AG08396 (cell line): ENCODE measurements around the gene EPHB2.

Source experiments
- DNase-seq: peaks from one replicate; pipeline ENCODE4 v3.0.0; 2012; ENCODE audit warnings: low spot score, mixed read lengths

Gene EPHB2

DNA sequence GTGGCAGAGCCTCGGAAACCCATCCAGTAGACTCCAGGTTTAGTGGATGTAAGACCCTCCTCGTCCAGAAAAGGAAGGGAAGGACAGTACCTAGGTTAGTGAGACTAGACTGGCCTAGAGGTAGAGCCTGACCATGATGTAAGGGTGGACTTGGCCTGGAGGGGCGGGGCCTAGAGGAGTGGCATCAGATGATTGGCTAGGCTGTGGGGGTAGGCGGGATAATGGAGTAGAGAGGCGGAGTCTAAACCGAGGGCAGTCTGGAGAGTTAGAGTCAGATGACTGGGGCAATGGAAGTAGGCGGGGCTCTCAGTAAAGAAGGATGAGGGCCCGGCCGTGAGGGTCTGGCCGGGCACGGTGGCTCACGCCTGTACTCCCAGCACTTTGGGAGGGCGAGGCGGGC is 70.1 kb downstream of the EPHB2 start:
- peak; percentile 69 for DNase-seq

- no peak for DNase-seq
Measured at GRCh38 chr1:22781483-22781882, 70.8 kb downstream of the EPHB2 start.

- DNase-seq, result no peak
Measured at GRCh38 chr1:22782406-22782805, 71.8 kb downstream of the EPHB2 start.

GRCh38 chr1:22784317-22784716 is 73.7 kb downstream of the EPHB2 start:
- no peak for DNase-seq

GRCh38 chr1:22784737-22785136 is 74.1 kb downstream of the EPHB2 start:
- no peak for DNase-seq

- no peak for DNase-seq
Measured at GRCh38 chr1:22786101-22786500, 75.5 kb downstream of the EPHB2 start.

DNA sequence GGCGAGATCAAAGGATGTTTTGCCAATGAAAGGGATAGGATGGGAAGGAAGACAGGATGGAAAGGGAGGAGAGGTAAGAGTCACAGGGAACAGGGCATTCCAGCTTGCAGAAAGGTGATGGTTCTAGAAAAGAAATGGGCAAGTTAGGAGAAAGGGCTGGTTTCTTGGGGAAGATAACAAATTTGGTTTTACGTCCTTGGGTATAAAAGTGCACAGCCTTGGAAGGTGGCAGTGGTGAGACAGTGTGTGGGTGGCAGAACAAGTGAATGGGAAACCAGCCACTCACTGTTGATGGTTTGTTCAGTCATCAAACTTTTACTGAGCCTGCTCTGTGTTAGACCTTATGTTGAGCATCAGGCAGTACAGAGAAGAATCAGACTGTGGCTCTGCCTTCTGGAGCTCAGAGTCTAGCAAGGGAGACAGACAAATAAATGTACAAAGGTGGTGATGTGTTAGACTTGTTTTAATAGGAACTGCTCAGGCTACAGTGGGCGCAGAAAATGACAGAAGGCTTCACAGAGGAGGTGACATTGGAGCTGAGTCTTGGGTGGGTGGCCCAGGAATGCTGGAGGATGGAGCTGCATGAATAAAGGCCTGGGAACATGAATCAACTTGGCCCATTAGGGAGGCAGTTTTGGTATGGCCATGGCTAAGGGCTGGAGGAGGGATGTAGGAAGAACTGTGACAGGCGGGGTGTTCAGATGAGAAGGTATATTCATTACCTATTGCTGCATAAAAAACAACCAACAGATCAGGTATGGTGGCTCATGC is 76.3 kb downstream of the EPHB2 start:
- DNase-seq, result no peak

- no peak for DNase-seq
Measured at GRCh38 chr1:22787636-22788035, 77.0 kb downstream of the EPHB2 start.

DNA sequence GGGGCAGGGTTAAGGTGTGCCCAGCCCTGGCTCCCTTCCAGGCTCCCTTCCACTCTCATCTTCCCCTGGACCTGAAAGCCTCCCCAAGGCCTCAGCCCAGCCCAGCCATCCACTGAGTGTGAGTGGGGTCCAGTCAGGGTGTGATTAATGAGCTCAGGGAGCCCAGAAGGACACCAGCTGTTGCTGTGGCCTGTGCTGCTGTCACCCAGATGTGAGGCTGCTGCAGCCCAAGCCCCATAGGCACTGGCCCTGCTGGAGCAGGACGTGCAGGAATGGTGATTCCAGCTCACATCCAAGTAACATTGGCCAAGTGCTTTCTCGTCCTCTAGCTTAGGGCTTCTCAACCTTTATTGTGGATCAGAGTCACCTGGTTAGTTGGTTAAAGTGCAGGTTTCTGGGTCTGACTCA is 77.6 kb downstream of the EPHB2 start:
- DNase-seq, result no peak

DNA sequence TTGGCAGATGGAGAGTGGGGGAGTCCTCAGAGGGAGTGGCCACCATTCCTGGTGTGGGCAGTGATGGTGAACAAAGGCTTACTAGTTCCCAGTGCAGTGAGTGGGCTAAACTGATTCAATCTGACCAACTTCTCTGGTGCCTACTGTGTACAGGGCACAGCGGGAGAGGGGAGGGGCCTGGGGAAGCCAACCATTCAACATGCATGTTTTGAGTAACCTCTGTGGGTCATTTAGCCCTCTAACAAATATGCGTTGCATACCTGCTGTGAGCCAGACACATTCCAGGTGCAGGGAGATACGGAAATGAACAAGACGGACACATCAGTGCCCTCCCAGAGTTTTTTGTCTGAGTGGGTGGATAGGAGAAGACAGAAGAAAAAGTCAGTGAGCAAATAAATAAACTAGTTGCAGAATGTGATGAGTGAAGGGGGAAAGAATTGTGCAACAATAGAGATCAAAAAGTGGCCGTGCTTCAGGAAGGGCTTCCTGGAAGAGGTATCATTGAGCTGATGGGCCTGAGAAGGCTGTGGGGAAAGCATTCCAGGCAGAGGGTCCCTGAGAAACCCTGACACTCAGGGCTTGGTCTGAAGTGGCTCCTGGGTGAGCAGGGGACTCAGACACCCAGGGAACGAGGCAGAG is 78.8 kb downstream of the EPHB2 start:
- no peak for DNase-seq

GRCh38 chr1:22790232-22791008 is 79.8 kb downstream of the EPHB2 start:
- no peak for DNase-seq

DNA sequence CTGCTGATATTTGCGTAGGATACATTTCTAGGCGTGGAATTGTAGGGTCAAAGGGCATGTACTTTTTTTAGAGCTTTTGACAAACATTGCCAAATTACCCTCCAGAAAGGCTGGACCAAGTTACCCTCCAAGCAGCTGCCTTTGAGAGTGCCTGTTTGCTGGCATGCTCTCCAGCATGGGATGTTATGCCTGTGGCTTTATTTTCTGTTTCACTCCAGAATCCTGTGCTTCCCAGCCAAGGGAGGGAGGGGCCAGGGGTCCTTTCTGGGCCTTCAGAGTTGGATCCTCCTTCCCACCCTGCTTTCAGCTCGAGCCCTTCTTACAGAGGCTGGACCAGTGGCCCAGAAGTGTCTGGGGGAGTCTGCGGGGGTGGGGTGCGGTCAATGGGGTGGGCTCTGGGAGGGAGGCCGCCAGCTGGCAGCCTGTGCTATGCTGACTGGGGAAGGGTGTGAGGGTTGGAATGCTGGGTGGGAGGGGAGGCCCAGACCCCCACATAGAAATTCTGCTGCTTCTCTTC is 81.2 kb downstream of the EPHB2 start:
- no peak for DNase-seq

GRCh38 chr1:22792396-22793160 is 81.9 kb downstream of the EPHB2 start:
- no peak for DNase-seq

- no peak for DNase-seq
Measured at GRCh38 chr1:22793647-22794046, 83.0 kb downstream of the EPHB2 start.

- peak; percentile 42 for DNase-seq
Measured at GRCh38 chr1:22794647-22795365, 84.2 kb downstream of the EPHB2 start.

DNA sequence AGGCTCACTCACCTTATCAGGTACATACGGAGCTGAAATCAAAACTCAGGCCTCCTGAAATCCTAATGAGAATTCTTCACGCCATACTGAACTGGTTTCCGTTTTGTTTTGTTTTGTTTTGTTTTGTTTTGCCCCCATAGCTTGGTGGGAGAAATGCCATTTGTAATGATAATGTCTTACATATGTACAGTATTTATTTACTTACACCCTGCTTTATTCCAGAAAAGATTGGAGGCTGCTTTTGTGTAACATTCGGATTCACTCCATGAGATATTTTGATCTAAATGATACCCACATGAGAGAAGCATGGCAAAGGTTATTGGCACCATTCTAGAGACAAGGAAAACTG is 84.7 kb downstream of the EPHB2 start:
- DNase-seq, result no peak

- no peak for DNase-seq
Measured at GRCh38 chr1:22796642-22797041, 86.0 kb downstream of the EPHB2 start.

- DNase-seq, result no peak
Measured at GRCh38 chr1:22798083-22798482, 87.4 kb downstream of the EPHB2 start.

DNA sequence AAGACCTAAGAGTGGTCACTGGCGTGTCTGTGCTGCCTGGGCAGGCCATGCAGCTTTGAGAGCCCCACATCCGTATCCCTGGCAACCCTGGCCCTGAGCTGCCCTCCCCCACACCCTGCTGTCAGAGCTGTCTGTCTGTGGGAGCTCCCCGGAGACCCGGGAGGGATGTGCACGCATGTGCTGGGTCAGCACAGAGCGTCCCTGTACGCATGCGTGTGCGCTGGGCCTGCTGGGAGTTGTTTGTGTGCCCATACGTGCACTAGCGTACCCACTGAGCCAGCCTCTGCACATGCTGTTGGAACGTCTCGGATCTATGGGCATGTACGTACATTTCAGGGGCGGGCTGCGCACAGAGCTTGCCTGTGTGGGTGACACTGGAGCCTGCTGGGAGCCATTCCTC is 89.3 kb downstream of the EPHB2 start:
- no peak for DNase-seq

GRCh38 chr1:22800629-22801028 is 90.0 kb downstream of the EPHB2 start:
- no peak for DNase-seq

- no peak for DNase-seq
Measured at GRCh38 chr1:22801347-22801746, 90.7 kb downstream of the EPHB2 start.
